ENCODE results near the gene DCP1A. TPM values are rescaled to one million over a fixed set of nuclear protein-coding genes. Genes with fewer than 3 reads are reported as not detected.

Gene DCP1A
- total and polyA plus RNA-seq, 4 donors = 3.5 to 11.3 (median 8.2) TPM

DNA sequence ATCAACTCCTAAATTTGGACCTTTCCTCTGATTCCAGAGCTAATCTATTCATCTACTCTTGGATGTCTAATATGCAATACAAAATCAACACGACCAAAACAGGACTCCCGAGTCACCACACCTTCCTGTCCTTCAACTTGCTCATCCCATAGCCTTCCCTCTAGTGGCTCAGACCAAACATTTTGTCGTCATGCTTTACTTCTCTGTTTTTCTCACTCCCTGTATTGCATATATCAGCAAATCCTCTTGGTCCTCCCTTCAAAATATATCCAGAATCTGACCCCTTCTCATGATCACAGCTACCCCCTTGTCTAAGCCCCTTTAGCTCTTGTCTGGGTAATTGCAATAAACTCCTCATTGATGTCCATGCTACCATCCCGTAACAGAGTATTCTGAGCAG, 30.5 kb upstream of the DCP1A start:
- TF ChIP-seq EGR1 (IDR thresholded peaks at IDR 0.05; ENCODE audit: low read depth in 2 of 2) (no peak), REST (IDR thresholded peaks at IDR 0.05) (no peak), RAD21 (IDR thresholded peaks at IDR 0.05) (peak in 1 of 2 donors; percentile 14), HNF4A (conservative IDR thresholded peaks at IDR 0.05) (no peak)
- TF ChIP-seq, protein P1, sequence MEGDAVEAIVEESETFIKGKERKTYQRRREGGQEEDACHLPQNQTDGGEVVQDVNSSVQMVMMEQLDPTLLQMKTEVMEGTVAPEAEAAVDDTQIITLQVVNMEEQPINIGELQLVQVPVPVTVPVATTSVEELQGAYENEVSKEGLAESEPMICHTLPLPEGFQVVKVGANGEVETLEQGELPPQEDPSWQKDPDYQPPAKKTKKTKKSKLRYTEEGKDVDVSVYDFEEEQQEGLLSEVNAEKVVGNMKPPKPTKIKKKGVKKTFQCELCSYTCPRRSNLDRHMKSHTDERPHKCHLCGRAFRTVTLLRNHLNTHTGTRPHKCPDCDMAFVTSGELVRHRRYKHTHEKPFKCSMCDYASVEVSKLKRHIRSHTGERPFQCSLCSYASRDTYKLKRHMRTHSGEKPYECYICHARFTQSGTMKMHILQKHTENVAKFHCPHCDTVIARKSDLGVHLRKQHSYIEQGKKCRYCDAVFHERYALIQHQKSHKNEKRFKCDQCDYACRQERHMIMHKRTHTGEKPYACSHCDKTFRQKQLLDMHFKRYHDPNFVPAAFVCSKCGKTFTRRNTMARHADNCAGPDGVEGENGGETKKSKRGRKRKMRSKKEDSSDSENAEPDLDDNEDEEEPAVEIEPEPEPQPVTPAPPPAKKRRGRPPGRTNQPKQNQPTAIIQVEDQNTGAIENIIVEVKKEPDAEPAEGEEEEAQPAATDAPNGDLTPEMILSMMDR (IDR thresholded peaks at IDR 0.05; ENCODE audit: low read depth, low read length, missing input control) = no peak
- no peaks in the 10 kb centered on the region for H3K4me1 ChIP-seq (ENCODE audit: control insufficient read depth in 4 of 4, insufficient read depth in 4 of 4, low read length in 3 of 4)
- no peak overlapping the region for H3K4me3 ChIP-seq (ENCODE audit: low read depth in 1 of 3, low read length in 3 of 3)
- H3K9me3 ChIP-seq (ENCODE audit: control insufficient read depth in 4 of 4, low read length in 3 of 4) = no peaks in the 10 kb centered on the region
- 80% methylated on average over 4 of the region's 4 CpGs for WGBS
- no peak overlapping the region for H3K9ac ChIP-seq (ENCODE audit: low read depth in 1 of 2, low read length in 2 of 2)
- H3K27me3 ChIP-seq (ENCODE audit: control insufficient read depth in 4 of 4, insufficient read depth in 4 of 4, low read length in 3 of 4) = no peaks in the 10 kb centered on the region
- H3K27ac ChIP-seq (ENCODE audit: low read depth in 1 of 2, low read length in 2 of 2) = no peak overlapping the region
- no peaks in the 10 kb centered on the region for H3K36me3 ChIP-seq (ENCODE audit: control insufficient read depth in 4 of 4, insufficient read depth in 3 of 4, low read depth in 1 of 4, low read length in 3 of 4)
- DNase-seq (ENCODE audit: low spot score) = no peak

- Histone ChIP-seq H3K4me1 (ENCODE audit: control insufficient read depth in 4 of 4, insufficient read depth in 4 of 4, low read length in 3 of 4) (no peaks in the 10 kb centered on the region), H3K27ac (ENCODE audit: low read depth in 1 of 2, low read length in 2 of 2) (no peak overlapping the region), H3K27me3 (ENCODE audit: control insufficient read depth in 4 of 4, insufficient read depth in 4 of 4, low read length in 3 of 4) (no peaks in the 10 kb centered on the region), H3K9me3 (ENCODE audit: control insufficient read depth in 4 of 4, low read length in 3 of 4) (no peaks in the 10 kb centered on the region), H3K9ac (ENCODE audit: low read depth in 1 of 2, low read length in 2 of 2) (no peak overlapping the region), H3K36me3 (ENCODE audit: control insufficient read depth in 4 of 4, insufficient read depth in 3 of 4, low read depth in 1 of 4, low read length in 3 of 4) (no peaks in the 10 kb centered on the region), H3K4me3 (ENCODE audit: low read depth in 1 of 3, low read length in 3 of 3) (no peak overlapping the region)
- 87% methylated on average over 3 of the region's 3 CpGs for WGBS
- TF ChIP-seq NR2F2 (IDR thresholded peaks at IDR 0.05) (no peak), YY1 (IDR thresholded peaks at IDR 0.05) (no peak), EGR1 (IDR thresholded peaks at IDR 0.05; ENCODE audit: low read depth in 2 of 2) (no peak)
- no peak for DNase-seq (ENCODE audit: low spot score)
Observed at GRCh38 chr3:53376679-53377078, 29.3 kb upstream of the DCP1A start.

- H3K9me3 ChIP-seq (ENCODE audit: control insufficient read depth in 4 of 4, low read length in 3 of 4) = no peaks in the 10 kb centered on the region
- no peaks in the 10 kb centered on the region for H3K27me3 ChIP-seq (ENCODE audit: control insufficient read depth in 4 of 4, insufficient read depth in 4 of 4, low read length in 3 of 4)
- DNase-seq (ENCODE audit: low spot score) = peak; percentile 76
- no peak overlapping the region for H3K4me3 ChIP-seq (ENCODE audit: low read depth in 1 of 3, low read length in 3 of 3)
- 50% methylated on average over 8 of the region's 8 CpGs for WGBS
- no peak overlapping the region for H3K27ac ChIP-seq (ENCODE audit: low read depth in 1 of 2, low read length in 2 of 2)
- no peak overlapping the region for H3K9ac ChIP-seq (ENCODE audit: low read depth in 1 of 2, low read length in 2 of 2)
- H3K4me1 ChIP-seq (ENCODE audit: control insufficient read depth in 4 of 4, insufficient read depth in 4 of 4, low read length in 3 of 4) = no peaks in the 10 kb centered on the region
- H3K36me3 ChIP-seq (ENCODE audit: control insufficient read depth in 4 of 4, insufficient read depth in 3 of 4, low read depth in 1 of 4, low read length in 3 of 4) = no peaks in the 10 kb centered on the region
- no peak for TF ChIP-seq ZBTB33 (IDR thresholded peaks at IDR 0.05)
- no peak for TF ChIP-seq GABPA (IDR thresholded peaks at IDR 0.05 in 1 of 2, conservative IDR thresholded peaks at IDR 0.05 in 1 of 2)
- no peak for TF ChIP-seq JUND (IDR thresholded peaks at IDR 0.05)
- TF ChIP-seq TAF1 (conservative IDR thresholded peaks at IDR 0.05) = no peak
- TF ChIP-seq RXRA (IDR thresholded peaks at IDR 0.05) = peak; percentile 66 to 75
- no peak for TF ChIP-seq SP1 (IDR thresholded peaks at IDR 0.05)
- no peak for TF ChIP-seq YY1 (IDR thresholded peaks at IDR 0.05)
- TF ChIP-seq, protein P1 (IDR thresholded peaks at IDR 0.05; ENCODE audit: low read depth, low read length, missing input control) = peak; percentile 91
- no peak for TF ChIP-seq FOXA1 (IDR thresholded peaks at IDR 0.05)
- TF ChIP-seq FOXA2 (IDR thresholded peaks at IDR 0.05) = no peak
- peak; percentile 65 to 75 for TF ChIP-seq HNF4A (conservative IDR thresholded peaks at IDR 0.05)
- no peak for TF ChIP-seq NR2F2 (IDR thresholded peaks at IDR 0.05)
- no peak for TF ChIP-seq MAX (IDR thresholded peaks at IDR 0.05)
- TF ChIP-seq, protein P2, sequence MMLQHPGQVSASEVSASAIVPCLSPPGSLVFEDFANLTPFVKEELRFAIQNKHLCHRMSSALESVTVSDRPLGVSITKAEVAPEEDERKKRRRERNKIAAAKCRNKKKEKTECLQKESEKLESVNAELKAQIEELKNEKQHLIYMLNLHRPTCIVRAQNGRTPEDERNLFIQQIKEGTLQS (IDR thresholded peaks at IDR 0.05) = peak; percentile 81
- TF ChIP-seq HNF4G (IDR thresholded peaks at IDR 0.05) = peak; percentile 14
- TF ChIP-seq RAD21 (IDR thresholded peaks at IDR 0.05) = peak; percentile 97 to 98
- TF ChIP-seq EGR1 (IDR thresholded peaks at IDR 0.05; ENCODE audit: low read depth in 2 of 2) = no peak
Observed at GRCh38 chr3:53375019-53375418, 27.7 kb upstream of the DCP1A start.

Measured in liver (tissue), 9 donors.